GM12878 (cell line): ENCODE measurements around the gene HCFC2.

Source experiments
- CTCF ChIP-seq, 3 experiments: IDR thresholded peaks in 2 of 3; conservative IDR thresholded peaks in 1 of 3; 2 replicates each; pipeline ENCODE4 v1.5.1; 2011; ENCODE audit warnings: low read depth in 3 of 3, low read length in 3 of 3, mild to moderate bottlenecking in 3 of 3, control low read depth in 2 of 3, moderate library complexity in 2 of 3, inconsistent platforms in 1 of 3, mixed read lengths in 1 of 3; ENCODE audit not compliant: control insufficient read depth in 2 of 3, insufficient read depth in 1 of 3; ENCODE audit errors: extremely low read depth in 1 of 3
- EP300 ChIP-seq, 2 experiments: fragments of 150-350 bp in 1 of 2; IDR thresholded peaks; 2 replicates each; pipeline ENCODE4 v1.6.1; 2011 to 2012; ENCODE audit warnings: low read depth in 2 of 2, low read length in 2 of 2, borderline replicate concordance in 1 of 2, improper control_type of control experiment in 1 of 2, inconsistent platforms in 1 of 2; ENCODE audit not compliant: control insufficient read depth in 1 of 2
- EZH2 ChIP-seq: IDR thresholded peaks from 2 replicates; pipeline ENCODE4 v1.6.1; 2012; ENCODE audit warnings: low read depth, mild to moderate bottlenecking, control low read depth, inconsistent platforms, low read length, borderline replicate concordance; ENCODE audit not compliant: control insufficient read depth
- MYC ChIP-seq: IDR thresholded peaks from 2 replicates; pipeline ENCODE4 v1.6.1; 2011; ENCODE audit warnings: mild to moderate bottlenecking, low read length, moderate library complexity, inconsistent platforms; ENCODE audit not compliant: insufficient read depth, insufficient replicate concordance, insufficient read length, severe bottlenecking
- NRF1 ChIP-seq: conservative IDR thresholded peaks from 2 replicates; pipeline ENCODE4 v1.6.1; 2011; ENCODE audit warnings: mild to moderate bottlenecking, low read depth, low read length, improper control_type of control experiment
- POLR2A ChIP-seq: IDR thresholded peaks from 2 replicates; pipeline ENCODE4 v1.6.1; 2011; ENCODE audit warnings: low read depth, mild to moderate bottlenecking, low read length
- POLR2AphosphoS2 ChIP-seq: IDR thresholded peaks from 2 replicates; pipeline ENCODE4 v1.6.1; 2011; ENCODE audit warnings: low read depth, mild to moderate bottlenecking, low read length, improper control_type of control experiment, moderate library complexity
- POLR2AphosphoS5 ChIP-seq: IDR thresholded peaks from 2 replicates; pipeline ENCODE4 v1.6.1; 2011; ENCODE audit warnings: mild to moderate bottlenecking, low read length, inconsistent platforms
- RAD21 ChIP-seq: IDR thresholded peaks from 2 replicates; pipeline ENCODE4 v1.6.1; 2011; ENCODE audit warnings: mild to moderate bottlenecking, low read depth, low read length, moderate library complexity; ENCODE audit not compliant: insufficient read depth
- SIN3A ChIP-seq: IDR thresholded peaks from 2 replicates; pipeline ENCODE4 v1.6.1; 2012; ENCODE audit warnings: low read depth, low read length, improper control_type of control experiment
- SMC3 ChIP-seq: IDR thresholded peaks from 2 replicates; pipeline ENCODE4 v1.6.1; 2011; ENCODE audit warnings: low read length, improper control_type of control experiment, borderline replicate concordance
- SRF ChIP-seq, 2 experiments: IDR thresholded peaks; 2 replicates each; pipeline ENCODE4 v1.6.1; 2011; ENCODE audit warnings: low read depth in 2 of 2, low read length in 2 of 2, mild to moderate bottlenecking in 1 of 2, moderate library complexity in 1 of 2
- TAF1 ChIP-seq: IDR thresholded peaks from 2 replicates; pipeline ENCODE4 v1.6.1; 2011; ENCODE audit warnings: mild to moderate bottlenecking, low read depth, low read length, borderline replicate concordance
- ZNF274 ChIP-seq: IDR thresholded peaks from one replicate; pipeline ENCODE4 v1.8.0; 2011; ENCODE audit not compliant: insufficient read length, insufficient read depth

- no peak for TF ChIP-seq POLR2AphosphoS5
- TF ChIP-seq RAD21, result no peak
- no peak for TF ChIP-seq CTCF (IDR thresholded peaks at IDR 0.05 in 2 of 3, conservative IDR thresholded peaks at IDR 0.05 in 1 of 3; ENCODE audit: control insufficient read depth in 2 of 3, extremely low read depth in 1 of 3, insufficient read depth in 1 of 3, low read depth in 3 of 3, low read length in 3 of 3)
- TF ChIP-seq EZH2, result no peak
- no peak for TF ChIP-seq TAF1
- no peak for TF ChIP-seq SMC3
- no peak for TF ChIP-seq POLR2A
- TF ChIP-seq SIN3A, result no peak
- TF ChIP-seq POLR2AphosphoS2, result no peak
- TF ChIP-seq MYC, result no peak
- TF ChIP-seq NRF1, result no peak
- TF ChIP-seq SRF (IDR thresholded peaks at IDR 0.05; ENCODE audit: low read depth in 2 of 2, low read length in 2 of 2), result no peak
- TF ChIP-seq ZNF274, result no peak
- no peak for TF ChIP-seq EP300 (IDR thresholded peaks at IDR 0.05; ENCODE audit: borderline replicate concordance in 1 of 2, control insufficient read depth in 1 of 2, low read depth in 2 of 2, low read length in 2 of 2)
These were observed 62.2 kb downstream of the HCFC2 start for GRCh38 chr12:104126548-104126947.
